OCI-LY7 (cell line): ENCODE results near the gene IZUMO3.

Source experiments
- EZH2phosphoT487 ChIP-seq: fragments of 200-600 bp; sonication (generic); IDR thresholded peaks from 2 replicates; pipeline ENCODE4 v1.6.1; 2018; ENCODE audit warnings: low read depth, borderline replicate concordance, mild to moderate bottlenecking, mixed run types, antibody characterized with exemption, low read length, moderate library complexity, mixed read lengths
- TF ChIP-seq, protein P1 (sequence below): fragments of 200-600 bp; sonication (generic); conservative IDR thresholded peaks from 2 replicates; pipeline ENCODE4 v1.5.1; 2014; ENCODE audit warnings: mild to moderate bottlenecking, antibody characterized with exemption, low read length, moderate library complexity, mixed read lengths

DNA sequence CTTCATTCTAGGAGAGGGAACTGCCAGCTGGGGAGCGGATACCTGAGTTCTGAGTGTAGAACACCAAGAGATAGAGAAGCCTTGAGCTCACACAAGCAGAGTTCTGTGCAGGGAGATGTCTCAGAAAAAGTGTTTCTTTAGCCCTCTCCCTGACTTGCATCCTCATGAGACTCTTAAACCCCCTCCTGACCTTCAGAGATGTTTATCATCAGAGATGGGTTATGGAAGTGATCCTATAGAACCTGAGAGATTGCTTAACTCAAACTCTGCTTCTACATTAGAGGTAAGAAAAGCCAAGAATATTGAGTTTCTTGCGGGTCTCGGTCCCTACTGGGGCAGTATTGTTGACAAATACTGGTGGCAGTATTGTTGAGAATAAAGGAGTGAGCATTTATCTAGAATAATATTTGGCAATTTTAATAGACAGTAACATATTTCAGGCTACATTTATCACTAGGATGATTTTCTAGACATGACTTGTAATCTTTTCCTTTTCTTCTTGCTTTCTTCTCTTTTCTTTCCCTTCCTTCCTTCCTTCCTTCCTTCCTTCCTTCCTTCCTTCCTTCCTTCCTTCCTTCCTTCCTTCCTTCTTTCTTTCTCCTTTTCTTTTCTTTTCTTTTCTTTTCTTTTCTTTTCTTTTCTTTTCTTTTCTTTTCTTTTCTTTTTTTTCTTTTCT is at the start of gene IZUMO3:
- TF ChIP-seq, protein P1, sequence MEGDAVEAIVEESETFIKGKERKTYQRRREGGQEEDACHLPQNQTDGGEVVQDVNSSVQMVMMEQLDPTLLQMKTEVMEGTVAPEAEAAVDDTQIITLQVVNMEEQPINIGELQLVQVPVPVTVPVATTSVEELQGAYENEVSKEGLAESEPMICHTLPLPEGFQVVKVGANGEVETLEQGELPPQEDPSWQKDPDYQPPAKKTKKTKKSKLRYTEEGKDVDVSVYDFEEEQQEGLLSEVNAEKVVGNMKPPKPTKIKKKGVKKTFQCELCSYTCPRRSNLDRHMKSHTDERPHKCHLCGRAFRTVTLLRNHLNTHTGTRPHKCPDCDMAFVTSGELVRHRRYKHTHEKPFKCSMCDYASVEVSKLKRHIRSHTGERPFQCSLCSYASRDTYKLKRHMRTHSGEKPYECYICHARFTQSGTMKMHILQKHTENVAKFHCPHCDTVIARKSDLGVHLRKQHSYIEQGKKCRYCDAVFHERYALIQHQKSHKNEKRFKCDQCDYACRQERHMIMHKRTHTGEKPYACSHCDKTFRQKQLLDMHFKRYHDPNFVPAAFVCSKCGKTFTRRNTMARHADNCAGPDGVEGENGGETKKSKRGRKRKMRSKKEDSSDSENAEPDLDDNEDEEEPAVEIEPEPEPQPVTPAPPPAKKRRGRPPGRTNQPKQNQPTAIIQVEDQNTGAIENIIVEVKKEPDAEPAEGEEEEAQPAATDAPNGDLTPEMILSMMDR: no peak
- no peak for TF ChIP-seq EZH2phosphoT487
